NT2/D1 (cell line): ENCODE measurements around the gene ANKFN1.

ENCODE experiments used
- DNase-seq: peaks from one replicate; pipeline ENCODE4 v3.0.0-alpha.2; 2011; ENCODE audit warnings: low read depth, low spot score
- H3K27me3 ChIP-seq: 2 replicates; pipeline ENCODE4 v1.6.0; 2011; ENCODE audit warnings: mild to moderate bottlenecking; ENCODE audit not compliant: insufficient read length, insufficient read depth
- H3K36me3 ChIP-seq: 2 replicates; pipeline ENCODE4 v1.6.1; 2011; ENCODE audit warnings: mild to moderate bottlenecking, low read length, mixed read lengths; ENCODE audit not compliant: insufficient read depth, insufficient read length
- H3K4me1 ChIP-seq: 2 replicates; pipeline ENCODE4 v1.5.1; 2011; ENCODE audit not compliant: insufficient read depth, insufficient read length
- H3K4me3 ChIP-seq: 2 replicates; pipeline ENCODE4 v1.5.1; 2011; ENCODE audit warnings: low read depth; ENCODE audit not compliant: insufficient read length
- H3K9ac ChIP-seq: 2 replicates; pipeline ENCODE4 v1.6.0; 2011; ENCODE audit warnings: low read depth; ENCODE audit not compliant: insufficient read length
- H3K9me3 ChIP-seq: 2 replicates; pipeline ENCODE4 v1.5.1; 2011; ENCODE audit warnings: mild to moderate bottlenecking, low read length; ENCODE audit not compliant: insufficient read depth
- SUZ12 ChIP-seq: IDR thresholded peaks from 2 replicates; pipeline ENCODE4 v1.6.1; 2011; ENCODE audit not compliant: insufficient read length, insufficient read depth; ENCODE audit errors: extremely low read depth
- YY1 ChIP-seq: IDR thresholded peaks from 2 replicates; pipeline ENCODE4 v1.6.1; 2011; ENCODE audit not compliant: insufficient read length, insufficient read depth
- ZNF274 ChIP-seq: IDR thresholded peaks from 2 replicates; pipeline ENCODE4 v1.6.1; 2011; ENCODE audit warnings: mild to moderate bottlenecking, low read depth, low read length

The ANKFN1 gene

GRCh38 chr17:56502120-56502654, 348.9 kb downstream of the ANKFN1 start:
- no peaks in the 10 kb centered on the region for H3K36me3 ChIP-seq
- no peak overlapping the region for H3K9ac ChIP-seq
- TF ChIP-seq YY1 (no peak), SUZ12 (no peak), ZNF274 (no peak)
- H3K9me3 ChIP-seq: no peaks in the 10 kb centered on the region
- no peaks in the 10 kb centered on the region for H3K27me3 ChIP-seq
- H3K4me3 ChIP-seq: no peak overlapping the region
- no peaks in the 10 kb centered on the region for H3K4me1 ChIP-seq
- no peak for DNase-seq

GRCh38 chr17:56505154-56505756, 352.0 kb downstream of the ANKFN1 start:
- no peak for DNase-seq
- Histone ChIP-seq H3K4me3 (no peak overlapping the region), H3K9me3 (no peaks in the 10 kb centered on the region), H3K36me3 (no peaks in the 10 kb centered on the region), H3K27me3 (no peaks in the 10 kb centered on the region), H3K4me1 (no peaks in the 10 kb centered on the region), H3K9ac (no peak overlapping the region)
- TF ChIP-seq YY1: no peak
- TF ChIP-seq ZNF274: no peak
- TF ChIP-seq SUZ12: no peak

GRCh38 chr17:56506349-56506748, 353.1 kb downstream of the ANKFN1 start:
- Histone ChIP-seq H3K4me3 (no peak overlapping the region), H3K36me3 (no peaks in the 10 kb centered on the region), H3K4me1 (no peaks in the 10 kb centered on the region), H3K9ac (no peak overlapping the region), H3K9me3 (no peaks in the 10 kb centered on the region), H3K27me3 (no peaks in the 10 kb centered on the region)
- TF ChIP-seq ZNF274 (no peak), YY1 (no peak), SUZ12 (no peak)
- DNase-seq: no peak

GRCh38 chr17:56510554-56511342, 357.5 kb downstream of the ANKFN1 start:
- no peak overlapping the region for H3K9ac ChIP-seq
- DNase-seq: no peak
- TF ChIP-seq SUZ12 (no peak), YY1 (no peak), ZNF274 (no peak)
- H3K9me3 ChIP-seq: no peaks in the 10 kb centered on the region
- H3K4me1 ChIP-seq: no peaks in the 10 kb centered on the region
- H3K27me3 ChIP-seq: no peaks in the 10 kb centered on the region
- H3K4me3 ChIP-seq: no peak overlapping the region
- no peaks in the 10 kb centered on the region for H3K36me3 ChIP-seq

GRCh38 chr17:56514264-56514663, 361.0 kb downstream of the ANKFN1 start:
- Histone ChIP-seq H3K36me3 (no peaks in the 10 kb centered on the region), H3K9ac (no peak overlapping the region), H3K4me1 (no peaks in the 10 kb centered on the region), H3K9me3 (no peaks in the 10 kb centered on the region), H3K4me3 (no peak overlapping the region), H3K27me3 (no peaks in the 10 kb centered on the region)
- TF ChIP-seq ZNF274: no peak
- no peak for TF ChIP-seq SUZ12
- TF ChIP-seq YY1: no peak
- DNase-seq: no peak

GRCh38 chr17:56514899-56515298, 361.6 kb downstream of the ANKFN1 start:
- Histone ChIP-seq H3K27me3 (no peaks in the 10 kb centered on the region), H3K4me3 (no peak overlapping the region), H3K36me3 (no peaks in the 10 kb centered on the region), H3K4me1 (no peaks in the 10 kb centered on the region), H3K9ac (no peak overlapping the region), H3K9me3 (no peaks in the 10 kb centered on the region)
- no peak for DNase-seq
- no peak for TF ChIP-seq SUZ12
- no peak for TF ChIP-seq ZNF274
- TF ChIP-seq YY1: no peak
